GM18498 (cell line): ENCODE data around the gene CFD.
"Not testable (repeated sequence)": the region's sequence is repeated elsewhere in the genome, so short reads cannot be mapped to it uniquely, and the experiment has no call there.

Experiments used
- ATAC-seq: cut with Tn5 transposase; IDR thresholded peaks from one replicate; pipeline ENCODE4 v1.9.1; 2021; ENCODE audit warnings: mild to moderate bottlenecking, moderate library complexity; ENCODE audit not compliant: unreplicated experiment

The CFD gene

DNA sequence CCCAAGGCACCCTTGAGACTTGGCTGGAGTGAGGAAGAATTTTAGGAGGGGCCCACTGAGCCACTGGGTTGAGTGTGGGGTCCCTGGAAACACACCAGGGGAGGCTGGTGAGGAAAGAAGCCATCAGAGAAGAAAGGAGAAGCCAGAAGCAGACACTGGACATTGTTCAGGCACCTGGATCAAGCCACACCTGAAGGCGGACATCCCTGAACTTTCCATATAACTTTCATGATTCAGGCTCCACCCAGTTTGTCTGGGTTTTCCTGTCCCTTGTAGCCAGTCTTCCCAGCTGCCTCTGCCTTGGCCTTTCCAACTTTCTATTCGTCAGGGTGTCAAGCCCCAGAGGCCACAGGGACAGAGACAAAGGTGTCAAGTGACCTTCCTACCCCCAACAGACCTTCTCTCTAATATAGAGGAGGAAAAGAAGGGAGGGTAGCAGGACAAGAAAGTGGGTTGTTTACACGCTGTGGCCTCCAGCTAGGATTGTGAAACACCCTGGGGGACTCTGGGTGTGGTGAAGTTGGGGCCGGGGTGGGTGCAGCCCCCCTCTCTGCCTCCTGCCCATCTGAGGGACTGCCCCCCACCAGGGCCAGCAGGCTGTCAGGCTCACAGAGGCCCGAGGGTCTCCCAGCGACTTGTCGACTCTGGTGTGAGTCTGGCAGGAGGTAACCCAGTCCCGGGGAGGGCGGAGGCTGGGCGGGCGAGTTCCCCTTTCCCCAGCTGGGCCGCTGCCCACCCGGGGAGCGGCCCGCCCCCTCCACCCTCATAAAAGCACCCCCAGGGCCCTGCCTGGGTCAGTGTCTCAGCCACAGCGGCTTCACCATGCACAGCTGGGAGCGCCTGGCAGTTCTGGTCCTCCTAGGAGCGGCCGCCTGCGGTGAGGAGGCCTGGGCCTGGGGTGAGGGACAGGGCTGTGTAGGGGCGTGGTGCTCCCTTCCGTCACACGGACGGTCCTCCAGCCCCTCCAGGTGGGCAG lies at the start of gene CFD:
Gene CFD (plus strand): TSS at position 797 of the 976 bp plus-strand sequence. CDS start 26 bp downstream, at position 823.
- ATAC-seq, result no peak

DNA sequence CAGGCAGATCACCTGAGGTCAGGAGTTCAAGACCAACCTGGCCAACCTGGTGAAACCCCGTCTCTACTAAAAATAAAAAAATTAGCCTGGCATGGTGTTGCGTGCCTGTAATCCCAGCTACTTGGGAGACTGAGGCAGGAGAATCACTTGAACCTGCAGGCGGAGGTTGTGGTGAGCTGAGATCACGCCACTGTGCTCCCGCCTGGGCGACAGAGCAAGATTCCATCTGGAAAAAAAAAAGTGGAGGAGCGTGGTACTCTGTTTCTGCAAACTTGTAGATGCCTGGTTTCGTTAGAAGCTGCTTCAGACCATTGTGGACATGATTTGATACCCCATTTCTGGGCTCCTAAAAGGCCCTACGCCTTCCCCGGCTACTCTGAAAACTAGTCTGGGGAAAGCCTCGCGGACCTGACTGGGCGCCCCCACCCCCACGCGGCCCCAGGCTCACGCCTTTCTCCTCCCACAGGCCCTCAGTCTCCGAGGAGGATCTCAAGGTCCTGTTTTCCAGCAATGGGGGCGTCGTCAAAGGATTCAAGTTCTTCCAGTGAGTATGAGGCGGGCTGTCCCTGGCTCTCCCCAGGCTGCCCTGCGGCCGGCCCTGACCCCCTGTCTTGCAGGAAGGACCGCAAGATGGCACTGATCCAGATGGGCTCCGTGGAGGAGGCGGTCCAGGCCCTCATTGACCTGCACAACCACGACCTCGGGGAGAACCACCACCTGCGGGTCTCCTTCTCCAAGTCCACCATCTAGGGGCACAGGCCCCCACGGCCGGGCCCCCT lies 49.2 kb upstream of the CFD start:
- no peak for ATAC-seq

DNA sequence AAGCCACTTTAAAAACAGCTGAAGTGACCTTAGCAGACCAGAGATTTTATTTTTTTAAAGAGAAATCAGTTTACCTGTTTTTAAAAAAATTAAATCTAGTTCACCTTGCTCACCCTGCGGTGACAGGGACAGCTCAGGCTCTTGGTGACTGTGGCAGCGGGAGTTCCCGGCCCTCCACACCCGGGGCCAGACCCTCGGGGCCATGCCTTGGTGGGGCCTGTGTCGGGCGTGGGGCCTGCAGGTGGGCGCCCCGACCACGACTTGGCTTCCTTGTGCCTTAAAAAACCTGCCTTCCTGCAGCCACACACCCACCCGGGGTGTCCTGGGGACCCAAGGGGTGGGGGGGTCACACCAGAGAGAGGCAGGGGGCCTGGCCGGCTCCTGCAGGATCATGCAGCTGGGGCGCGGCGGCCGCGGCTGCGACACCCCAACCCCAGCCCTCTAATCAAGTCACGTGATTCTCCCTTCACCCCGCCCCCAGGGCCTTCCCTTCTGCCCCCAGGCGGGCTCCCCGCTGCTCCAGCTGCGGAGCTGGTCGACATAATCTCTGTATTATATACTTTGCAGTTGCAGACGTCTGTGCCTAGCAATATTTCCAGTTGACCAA lies 48.5 kb upstream of the CFD start:
- ATAC-seq, result no peak

DNA sequence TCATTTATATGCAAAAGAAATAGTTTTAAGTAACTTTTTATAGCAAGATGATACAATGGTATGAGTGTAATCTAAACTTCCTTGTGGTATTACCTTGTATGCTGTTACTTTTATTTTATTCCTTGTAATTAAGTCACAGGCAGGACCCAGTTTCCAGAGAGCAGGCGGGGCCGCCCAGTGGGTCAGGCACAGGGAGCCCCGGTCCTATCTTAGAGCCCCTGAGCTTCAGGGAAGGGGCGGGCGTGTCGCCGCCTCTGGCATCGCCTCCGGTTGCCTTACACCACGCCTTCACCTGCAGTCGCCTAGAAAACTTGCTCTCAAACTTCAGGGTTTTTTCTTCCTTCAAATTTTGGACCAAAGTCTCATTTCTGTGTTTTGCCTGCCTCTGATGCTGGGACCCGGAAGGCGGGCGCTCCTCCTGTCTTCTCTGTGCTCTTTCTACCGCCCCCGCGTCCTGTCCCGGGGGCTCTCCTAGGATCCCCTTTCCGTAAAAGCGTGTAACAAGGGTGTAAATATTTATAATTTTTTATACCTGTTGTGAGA lies 47.9 kb upstream of the CFD start:
- ATAC-seq, result no peak

DNA sequence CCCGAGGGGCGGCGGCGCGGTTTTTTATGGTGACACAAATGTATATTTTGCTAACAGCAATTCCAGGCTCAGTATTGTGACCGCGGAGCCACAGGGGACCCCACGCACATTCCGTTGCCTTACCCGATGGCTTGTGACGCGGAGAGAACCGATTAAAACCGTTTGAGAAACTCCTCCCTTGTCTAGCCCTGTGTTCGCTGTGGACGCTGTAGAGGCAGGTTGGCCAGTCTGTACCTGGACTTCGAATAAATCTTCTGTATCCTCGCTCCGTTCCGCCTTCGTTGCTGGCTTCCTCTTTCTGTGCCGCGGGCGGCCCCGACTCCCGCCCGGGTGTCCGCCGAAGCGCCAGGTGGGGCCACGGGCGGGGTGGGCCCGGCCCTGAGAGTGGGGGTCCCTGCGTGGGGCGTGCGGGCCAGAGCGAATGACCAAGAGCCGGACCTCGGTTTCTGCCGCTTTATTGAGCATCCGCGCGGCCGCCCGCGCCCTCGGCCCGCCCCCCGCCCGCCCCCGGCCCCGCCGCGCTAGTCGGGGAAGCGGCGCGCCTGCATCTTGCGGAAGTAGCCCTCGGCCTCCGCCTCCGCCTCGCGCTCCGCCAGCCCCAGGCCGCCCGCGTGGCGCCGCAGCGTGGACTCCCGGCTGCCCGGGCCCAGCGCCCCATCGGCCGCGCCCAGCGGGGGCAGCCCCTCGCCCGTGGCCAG lies 47.3 kb upstream of the CFD start:
- no peak for ATAC-seq

DNA sequence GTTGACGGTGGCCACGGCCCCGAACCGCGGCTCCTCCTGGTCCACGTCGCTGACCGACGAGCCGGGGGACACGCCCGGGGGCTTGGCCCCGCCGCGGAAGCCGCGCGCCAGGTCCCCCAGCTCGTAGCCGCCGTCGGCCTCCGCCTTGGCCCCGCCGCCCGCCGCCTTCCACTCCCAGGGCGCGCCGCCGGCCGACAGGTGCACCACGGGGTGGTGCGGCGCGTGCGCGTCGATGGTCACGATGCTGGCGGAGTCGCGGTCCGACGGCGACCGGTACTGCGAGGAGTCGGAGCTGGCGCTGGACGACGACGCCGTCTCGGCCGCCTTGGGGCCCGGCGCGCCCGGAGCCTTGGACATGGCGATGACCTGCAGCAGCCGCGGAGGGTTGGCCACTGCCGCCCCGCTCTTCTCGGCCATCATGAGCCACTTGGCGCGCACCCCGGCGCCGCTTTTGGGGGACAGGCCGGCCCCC lies 46.7 kb upstream of the CFD start:
- no peak for ATAC-seq

DNA sequence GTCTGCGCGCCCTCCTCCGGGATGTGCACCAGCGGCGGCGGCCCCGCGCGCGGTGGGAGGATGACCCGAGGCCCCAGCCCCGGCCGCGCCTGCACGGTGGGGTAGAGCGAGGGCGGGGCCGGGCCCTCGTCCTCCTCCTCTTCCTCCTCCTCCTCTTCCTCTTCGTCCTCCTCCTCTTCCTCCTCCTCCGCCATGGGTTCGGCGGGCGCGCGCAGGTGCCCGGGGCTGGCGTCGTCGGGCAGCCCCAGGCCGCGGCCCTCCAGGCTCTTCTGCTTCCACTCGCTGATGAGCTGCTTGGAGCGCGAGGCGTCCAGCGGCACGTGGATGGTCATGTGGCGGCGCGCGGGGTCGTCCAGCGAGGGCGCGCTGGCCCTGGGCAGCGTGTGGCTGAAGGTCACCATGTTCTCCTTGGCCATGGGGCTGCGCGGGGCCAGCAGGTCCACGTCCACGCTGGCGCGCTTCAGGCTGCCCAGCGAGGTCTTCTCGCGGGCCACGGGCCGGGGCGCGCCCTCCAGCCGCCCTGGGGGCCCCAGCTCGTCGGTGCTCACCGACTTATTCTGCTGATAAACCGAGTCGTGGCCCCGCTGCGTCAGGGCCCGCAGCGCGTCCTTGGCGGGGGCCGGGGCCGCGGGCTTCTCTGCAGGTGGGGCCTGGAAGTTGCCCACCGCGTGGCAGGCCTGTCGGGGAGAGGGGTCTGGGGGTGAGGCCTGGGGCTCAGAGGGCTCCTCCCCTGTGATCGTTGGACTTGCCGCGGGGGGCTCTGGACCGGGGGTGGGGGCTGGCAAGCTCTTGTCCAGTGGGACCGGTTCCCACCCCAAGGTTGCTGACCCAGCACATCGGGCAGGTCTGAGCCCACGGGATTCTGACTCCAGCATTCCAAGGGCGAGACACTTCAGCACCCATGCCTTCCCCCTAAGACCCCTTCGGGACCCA lies 46.0 kb upstream of the CFD start:
- ATAC-seq, result no peak

DNA sequence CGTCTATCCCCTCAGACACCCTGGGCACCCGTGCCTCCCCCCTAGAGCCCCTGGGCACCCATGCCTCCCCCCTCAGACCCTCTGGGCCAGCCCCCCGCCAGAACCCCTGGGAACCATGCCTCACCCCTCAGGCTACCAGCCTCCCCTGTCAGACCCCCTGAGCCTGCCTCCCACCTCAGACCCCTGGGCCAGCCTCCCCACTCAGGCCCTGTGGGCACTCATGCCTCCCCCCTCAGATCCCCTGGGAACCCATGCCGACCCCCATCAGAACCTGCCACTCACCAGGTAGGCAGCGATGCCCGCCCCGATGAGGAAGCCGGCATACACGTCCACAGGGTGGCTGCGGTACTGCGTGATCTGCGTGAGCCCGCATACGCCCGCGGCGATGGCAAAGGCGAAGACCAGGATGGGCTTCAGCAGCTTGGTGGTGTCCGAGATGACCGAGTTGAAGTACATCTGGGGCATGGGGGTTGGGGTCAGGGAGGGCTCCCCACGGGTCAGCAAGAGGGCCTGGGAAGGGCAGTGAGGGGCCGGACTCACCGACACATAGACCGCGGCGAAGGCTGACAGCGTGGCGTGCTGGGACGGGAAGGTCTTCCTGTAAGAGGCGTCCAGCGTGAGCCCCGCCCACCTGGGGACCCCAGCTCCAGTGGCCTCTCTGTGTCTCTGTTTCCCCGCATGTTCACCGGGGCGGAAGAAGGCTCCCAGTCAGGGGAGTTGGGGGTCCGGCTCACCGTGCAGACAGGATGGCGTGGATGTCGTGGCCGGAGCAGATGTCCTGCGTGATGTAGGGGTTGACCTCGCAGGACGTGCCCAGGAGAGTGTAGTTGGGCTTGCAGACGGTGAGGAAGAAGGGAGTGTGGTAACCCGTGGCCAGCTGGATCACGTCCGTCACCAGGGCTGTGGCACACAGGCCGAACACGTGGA lies 45.0 kb upstream of the CFD start:
- ATAC-seq, result no peak

DNA sequence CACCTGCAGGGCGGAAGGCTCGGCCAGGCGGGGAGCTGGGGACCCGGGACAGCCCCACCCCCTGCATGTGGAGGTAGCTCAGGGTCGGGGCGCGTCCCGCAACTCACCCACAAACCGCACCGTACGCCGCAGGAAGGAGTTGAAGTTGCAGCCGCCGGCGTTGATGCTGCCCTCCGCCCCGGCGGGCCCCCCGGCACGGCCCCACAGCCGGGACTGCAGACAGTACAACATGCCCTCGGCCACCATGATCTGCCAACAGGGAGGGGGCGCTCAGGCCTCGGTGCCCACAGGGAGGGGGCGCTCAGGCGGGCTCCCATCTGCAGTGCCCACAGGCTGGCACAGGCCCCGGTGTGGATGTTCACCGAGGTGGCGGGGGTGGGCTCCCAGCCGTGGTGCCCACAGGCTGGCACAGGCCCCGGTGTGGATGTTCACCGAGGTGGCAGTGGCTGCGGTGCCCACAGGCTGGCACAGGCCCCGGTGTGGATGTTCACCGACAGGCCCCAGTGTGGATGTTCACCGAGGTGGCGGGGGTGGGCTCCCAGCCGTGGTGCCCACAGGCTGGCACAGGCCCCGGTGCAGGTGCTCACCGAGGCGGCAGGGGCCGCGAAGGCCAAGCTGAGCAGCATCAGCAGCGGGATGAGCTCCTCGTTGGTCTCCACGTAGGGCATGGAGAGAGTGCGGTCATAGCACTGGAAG lies 44.2 kb upstream of the CFD start:
- no peak for ATAC-seq

DNA sequence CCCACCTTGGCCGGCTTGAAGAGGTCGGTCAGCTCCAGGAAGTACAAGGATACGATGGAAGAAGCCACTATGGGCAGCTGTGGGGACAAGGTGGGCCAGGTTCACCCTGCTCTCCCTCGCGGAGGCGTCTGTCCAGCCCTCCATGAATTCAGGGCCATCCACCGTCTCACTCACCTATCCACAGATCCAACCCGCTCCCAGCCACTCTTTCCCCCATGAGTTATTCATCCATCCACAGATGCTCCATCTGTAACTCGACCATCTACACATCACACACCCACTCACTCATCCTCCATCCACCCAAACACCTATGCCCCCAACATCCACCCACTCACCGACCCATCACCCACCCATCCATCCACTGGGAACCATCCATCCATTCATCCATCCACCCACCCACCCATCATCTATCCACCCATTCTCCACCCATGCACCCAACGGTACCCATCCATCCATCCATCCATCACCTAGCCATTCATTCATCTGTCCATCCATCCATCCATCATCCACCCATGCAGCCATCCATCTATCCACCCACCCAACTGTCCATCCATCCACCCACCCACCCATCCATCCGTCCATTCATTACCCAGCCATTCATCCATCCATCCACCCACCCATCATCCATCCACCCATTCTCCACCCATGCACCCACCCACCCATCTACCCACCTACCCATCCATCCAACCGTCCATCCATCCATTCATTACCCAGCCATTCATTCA lies 43.5 kb upstream of the CFD start:
- ATAC-seq, result no peak

DNA sequence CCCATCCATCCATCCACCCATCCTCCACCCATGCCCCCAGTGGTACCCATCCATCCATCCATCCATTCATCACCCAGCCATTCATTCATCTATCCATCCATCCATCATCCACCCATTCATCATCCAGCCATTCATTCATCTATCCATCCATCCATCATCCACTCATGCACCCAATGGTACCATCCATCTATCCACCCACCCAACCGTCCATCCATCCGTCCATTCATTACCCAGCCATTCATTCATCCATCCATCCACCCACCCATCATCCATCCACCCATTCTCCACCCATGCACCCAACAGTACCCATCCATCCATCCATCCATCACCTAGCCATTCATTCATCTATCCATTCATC lies 43.0 kb upstream of the CFD start:
- no peak for ATAC-seq

DNA sequence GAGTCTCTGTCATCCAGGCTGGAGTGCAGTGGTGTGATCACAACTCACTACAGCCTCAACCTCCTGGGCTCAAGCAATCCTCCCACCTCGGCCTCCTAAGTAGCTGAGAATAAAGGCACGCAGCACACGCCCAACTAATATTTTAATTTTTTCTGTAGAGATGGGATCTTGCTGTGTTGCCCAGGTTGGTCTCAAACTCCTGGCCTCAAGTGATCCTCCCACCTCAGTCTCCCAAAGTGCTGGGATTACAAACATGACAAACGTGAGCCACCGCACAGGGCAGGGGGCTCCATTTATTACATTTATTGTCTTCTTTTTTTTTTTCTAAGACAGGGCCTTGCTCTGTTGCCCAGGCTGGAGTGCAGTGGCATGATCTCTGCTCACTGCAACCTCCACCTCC lies 39.3 kb upstream of the CFD start:
- ATAC-seq, result not testable (repeated sequence)

DNA sequence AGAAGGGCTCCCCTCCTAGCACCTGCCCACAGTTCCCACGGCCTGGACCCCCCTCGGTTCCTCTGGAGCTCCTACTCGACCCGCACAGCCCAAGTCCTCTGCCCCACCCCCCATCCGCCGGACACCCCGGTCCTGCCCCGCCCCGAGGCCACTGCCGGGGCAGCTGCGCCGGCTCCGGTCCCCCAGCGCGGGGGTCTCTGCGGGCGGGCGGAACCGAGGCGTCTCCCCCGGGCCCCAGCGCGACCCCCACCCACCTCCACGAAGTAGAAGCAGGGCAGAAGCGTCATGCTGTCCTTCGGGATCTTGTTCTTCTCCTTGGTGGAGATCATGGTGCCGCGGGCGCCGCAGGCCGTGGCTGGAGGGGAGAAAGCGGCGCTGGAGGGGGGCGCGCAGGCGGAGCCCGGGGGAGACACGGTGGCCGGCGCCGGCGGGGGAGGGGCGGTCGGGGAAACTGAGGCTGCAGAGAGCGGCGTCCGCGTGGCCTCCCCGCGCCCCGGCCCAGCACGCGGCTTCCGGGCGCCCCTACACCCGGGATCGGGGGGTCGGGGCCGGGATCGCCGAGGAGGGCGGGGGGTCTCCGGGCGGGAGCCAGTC lies 38.1 kb upstream of the CFD start:
- ATAC-seq, result no peak

DNA sequence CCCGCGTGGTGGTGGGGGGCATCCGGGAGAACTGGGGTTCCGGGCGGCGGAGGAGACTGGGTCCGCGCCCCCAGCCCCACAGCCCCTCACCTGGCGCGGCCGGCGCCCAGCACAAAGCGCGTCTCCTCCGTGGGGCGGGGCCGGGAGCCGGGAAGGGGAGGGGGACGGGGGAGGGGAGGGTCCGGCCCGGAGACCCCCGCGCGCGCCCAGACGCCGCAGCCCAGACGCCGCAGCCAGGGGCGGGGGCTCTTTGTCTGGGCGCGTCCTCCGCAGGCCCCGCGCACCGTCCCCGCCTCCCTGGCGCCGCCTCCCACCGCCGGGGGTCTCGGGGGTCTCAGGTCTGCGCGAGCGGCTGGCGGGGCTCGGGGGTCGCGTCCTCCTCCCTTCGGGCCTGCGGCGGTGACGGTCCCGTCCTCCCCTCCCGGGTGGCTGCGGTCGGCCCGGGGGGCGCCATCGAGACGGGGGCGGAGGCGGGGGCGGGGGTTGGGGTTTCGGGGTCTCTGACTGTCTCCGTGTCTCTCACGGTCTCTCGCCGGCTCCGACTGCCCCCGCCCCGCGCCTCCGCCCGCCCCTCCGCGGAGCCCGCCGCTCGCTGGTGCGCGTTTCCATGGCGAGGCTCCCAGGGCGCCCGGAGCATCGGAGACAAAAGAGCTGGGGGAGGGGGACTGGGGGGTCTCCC lies 37.5 kb upstream of the CFD start, which contains the start of gene PLPPR3:
Gene PLPPR3 (minus strand): TSS at position 131 of the 679 bp plus-strand sequence. CDS start 396 bp downstream, outside the sequence.
- no peak for ATAC-seq

DNA sequence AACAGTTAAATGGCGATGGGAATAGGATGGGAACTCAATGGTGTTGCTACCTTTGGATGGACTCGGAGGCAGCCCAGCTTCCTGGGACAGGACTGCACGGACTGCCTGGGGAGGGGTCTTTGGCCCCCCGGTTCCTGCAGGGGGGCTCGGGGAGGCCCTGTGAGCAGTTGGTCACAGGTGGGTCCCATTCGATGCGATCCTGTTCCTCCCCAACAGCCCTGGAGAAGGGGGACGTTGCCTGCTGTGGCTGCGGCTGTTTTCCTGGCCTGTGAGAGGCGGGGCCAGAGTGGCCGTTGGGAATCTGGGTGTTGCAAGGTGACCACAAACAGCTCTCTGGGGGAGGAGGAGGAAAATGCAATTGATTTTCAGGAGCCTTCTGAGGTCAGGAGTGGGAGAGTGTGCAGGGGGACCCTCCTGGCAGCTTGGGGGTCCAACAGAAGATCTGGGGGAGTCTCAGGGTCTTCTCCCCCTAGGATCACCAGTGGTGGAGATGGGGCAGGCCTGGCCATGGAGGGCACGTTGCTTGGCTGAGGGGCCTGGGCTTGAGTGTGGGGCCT lies 35.8 kb upstream of the CFD start:
- no peak for ATAC-seq

DNA sequence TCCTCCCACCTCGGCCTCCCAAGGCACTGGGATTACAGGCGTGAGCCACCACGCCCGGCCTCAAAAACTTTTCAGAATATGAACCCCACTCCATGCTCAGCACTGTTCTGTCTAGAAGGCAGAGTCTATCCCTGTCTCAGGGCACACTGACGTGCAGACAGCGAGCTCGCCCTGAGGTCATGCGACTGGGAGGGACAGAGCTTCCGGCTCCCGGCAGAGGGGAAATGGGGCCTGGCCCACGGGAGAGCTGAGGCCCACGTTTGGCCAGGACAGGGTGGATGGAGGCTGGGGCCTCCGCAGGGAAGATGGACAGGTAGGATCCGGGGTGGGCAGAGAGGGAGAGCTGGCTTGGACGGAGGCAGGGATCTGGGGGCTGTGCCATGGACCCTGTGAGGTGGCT lies 34.6 kb upstream of the CFD start:
- no peak for ATAC-seq
